ENCODE results near the gene UBA52.

DNA sequence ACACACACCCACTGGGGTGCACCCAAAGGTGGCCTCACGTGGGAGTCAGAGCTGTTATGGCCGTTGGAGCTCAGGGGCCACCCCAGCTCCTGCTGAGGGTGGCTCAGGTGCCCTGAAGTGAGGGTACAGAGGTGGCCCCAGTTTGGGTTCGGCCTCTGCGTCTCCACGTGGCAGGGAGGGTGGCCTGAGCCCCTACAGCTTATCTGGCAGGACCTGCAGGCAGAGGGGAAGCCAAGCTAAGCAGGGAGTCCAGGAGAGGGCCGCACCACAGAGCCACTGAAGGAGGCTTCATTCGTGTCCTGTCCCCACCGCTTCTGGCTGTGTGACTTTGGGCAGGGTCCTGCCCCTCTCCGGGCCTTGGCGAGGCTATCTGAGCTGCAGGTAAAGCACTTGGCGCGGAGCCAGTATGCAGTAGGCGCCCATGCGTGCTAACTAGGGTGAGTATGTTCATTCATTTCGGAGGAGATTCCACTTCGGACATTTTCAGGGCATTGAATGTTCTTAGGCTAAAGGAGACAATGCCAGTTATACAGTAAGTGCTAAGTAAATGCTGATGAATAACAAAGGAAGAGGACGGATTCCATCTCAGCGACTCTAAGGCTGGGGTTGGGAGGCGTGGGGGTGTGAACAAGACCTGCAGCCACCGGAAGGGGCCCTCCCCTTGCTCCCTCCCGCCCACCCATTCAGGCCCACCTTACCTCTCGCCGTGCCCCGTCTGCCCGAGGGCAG, 21.9 kb downstream of the UBA52 start:
- no peak for TF ChIP-seq ZNF761 (CRISPR knock-in tag; conservative IDR thresholded peaks at IDR 0.05)
- no peak for TF ChIP-seq MAZ (IDR thresholded peaks at IDR 0.05; ENCODE audit: borderline replicate concordance, low read depth, low read length)
- no peak for TF ChIP-seq MAZ (CRISPR knock-in tag; IDR thresholded peaks at IDR 0.05; ENCODE audit: low read depth)
- TF ChIP-seq MED1 (CRISPR knock-in tag; IDR thresholded peaks at IDR 0.05) = no peak
- no peak for TF ChIP-seq ZNF557 (CRISPR knock-in tag; IDR thresholded peaks at IDR 0.05)
- no peak for TF ChIP-seq NONO (IDR thresholded peaks at IDR 0.05)
- no peak for TF ChIP-seq NONO (CRISPR knock-in tag; conservative IDR thresholded peaks at IDR 0.05)
- TF ChIP-seq, protein P1, sequence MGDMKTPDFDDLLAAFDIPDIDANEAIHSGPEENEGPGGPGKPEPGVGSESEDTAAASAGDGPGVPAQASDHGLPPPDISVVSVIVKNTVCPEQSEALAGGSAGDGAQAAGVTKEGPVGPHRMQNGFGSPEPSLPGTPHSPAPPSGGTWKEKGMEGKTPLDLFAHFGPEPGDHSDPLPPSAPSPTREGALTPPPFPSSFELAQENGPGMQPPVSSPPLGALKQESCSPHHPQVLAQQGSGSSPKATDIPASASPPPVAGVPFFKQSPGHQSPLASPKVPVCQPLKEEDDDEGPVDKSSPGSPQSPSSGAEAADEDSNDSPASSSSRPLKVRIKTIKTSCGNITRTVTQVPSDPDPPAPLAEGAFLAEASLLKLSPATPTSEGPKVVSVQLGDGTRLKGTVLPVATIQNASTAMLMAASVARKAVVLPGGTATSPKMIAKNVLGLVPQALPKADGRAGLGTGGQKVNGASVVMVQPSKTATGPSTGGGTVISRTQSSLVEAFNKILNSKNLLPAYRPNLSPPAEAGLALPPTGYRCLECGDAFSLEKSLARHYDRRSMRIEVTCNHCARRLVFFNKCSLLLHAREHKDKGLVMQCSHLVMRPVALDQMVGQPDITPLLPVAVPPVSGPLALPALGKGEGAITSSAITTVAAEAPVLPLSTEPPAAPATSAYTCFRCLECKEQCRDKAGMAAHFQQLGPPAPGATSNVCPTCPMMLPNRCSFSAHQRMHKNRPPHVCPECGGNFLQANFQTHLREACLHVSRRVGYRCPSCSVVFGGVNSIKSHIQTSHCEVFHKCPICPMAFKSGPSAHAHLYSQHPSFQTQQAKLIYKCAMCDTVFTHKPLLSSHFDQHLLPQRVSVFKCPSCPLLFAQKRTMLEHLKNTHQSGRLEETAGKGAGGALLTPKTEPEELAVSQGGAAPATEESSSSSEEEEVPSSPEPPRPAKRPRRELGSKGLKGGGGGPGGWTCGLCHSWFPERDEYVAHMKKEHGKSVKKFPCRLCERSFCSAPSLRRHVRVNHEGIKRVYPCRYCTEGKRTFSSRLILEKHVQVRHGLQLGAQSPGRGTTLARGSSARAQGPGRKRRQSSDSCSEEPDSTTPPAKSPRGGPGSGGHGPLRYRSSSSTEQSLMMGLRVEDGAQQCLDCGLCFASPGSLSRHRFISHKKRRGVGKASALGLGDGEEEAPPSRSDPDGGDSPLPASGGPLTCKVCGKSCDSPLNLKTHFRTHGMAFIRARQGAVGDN (CRISPR knock-in tag; IDR thresholded peaks at IDR 0.05) = no peak
- TF ChIP-seq SRSF9 (IDR thresholded peaks at IDR 0.05; ENCODE audit: borderline replicate concordance, insufficient read depth, low read depth, low read length, poor library complexity, severe bottlenecking) = no peak
- TF ChIP-seq, protein P2, sequence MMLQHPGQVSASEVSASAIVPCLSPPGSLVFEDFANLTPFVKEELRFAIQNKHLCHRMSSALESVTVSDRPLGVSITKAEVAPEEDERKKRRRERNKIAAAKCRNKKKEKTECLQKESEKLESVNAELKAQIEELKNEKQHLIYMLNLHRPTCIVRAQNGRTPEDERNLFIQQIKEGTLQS (CRISPR knock-in tag; IDR thresholded peaks at IDR 0.05) = no peak
- TF ChIP-seq CHCHD3 (CRISPR knock-in tag; IDR thresholded peaks at IDR 0.05) = no peak
- TF ChIP-seq, protein P3, sequence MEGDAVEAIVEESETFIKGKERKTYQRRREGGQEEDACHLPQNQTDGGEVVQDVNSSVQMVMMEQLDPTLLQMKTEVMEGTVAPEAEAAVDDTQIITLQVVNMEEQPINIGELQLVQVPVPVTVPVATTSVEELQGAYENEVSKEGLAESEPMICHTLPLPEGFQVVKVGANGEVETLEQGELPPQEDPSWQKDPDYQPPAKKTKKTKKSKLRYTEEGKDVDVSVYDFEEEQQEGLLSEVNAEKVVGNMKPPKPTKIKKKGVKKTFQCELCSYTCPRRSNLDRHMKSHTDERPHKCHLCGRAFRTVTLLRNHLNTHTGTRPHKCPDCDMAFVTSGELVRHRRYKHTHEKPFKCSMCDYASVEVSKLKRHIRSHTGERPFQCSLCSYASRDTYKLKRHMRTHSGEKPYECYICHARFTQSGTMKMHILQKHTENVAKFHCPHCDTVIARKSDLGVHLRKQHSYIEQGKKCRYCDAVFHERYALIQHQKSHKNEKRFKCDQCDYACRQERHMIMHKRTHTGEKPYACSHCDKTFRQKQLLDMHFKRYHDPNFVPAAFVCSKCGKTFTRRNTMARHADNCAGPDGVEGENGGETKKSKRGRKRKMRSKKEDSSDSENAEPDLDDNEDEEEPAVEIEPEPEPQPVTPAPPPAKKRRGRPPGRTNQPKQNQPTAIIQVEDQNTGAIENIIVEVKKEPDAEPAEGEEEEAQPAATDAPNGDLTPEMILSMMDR (CRISPR knock-in tag; IDR thresholded peaks at IDR 0.05) = no peak
- no peak for TF ChIP-seq TBL1XR1 (IDR thresholded peaks at IDR 0.05; ENCODE audit: borderline replicate concordance, low read length, partially characterized antibody)
- no peak for TF ChIP-seq ISX (CRISPR knock-in tag; conservative IDR thresholded peaks at IDR 0.05)
- TF ChIP-seq FIP1L1 (IDR thresholded peaks at IDR 0.05; ENCODE audit: borderline replicate concordance, insufficient read depth, low read depth, low read length) = no peak
